Measurements from ENCODE around the gene RASD2. TPM values are rescaled to one million over a fixed set of nuclear protein-coding genes. Genes with fewer than 3 reads are reported as not detected.

The RASD2 gene
- total and polyA plus RNA-seq, 9 donors, result 0.24 to 4.4 (median 2.8) TPM

- no peaks in the 10 kb centered on the region for H3K4me1 ChIP-seq (ENCODE audit: insufficient read depth)
- intact Hi-C loops (cut with DNase I), result loop anchor here in 1 of 4 donors (10.0 kb wide), 1 partner anchor 1197 kb away; no protein-coding TSS in a partner anchor
- DNase-seq, result no peak
- TF ChIP-seq EP300 (IDR thresholded peaks at IDR 0.05) (no peak), POLR2A (IDR thresholded peaks at IDR 0.05) (no peak), CTCF (IDR thresholded peaks at IDR 0.05) (no peak)
- no peak overlapping the region for H3K27ac ChIP-seq
- H3K4me3 ChIP-seq, result no peak overlapping the region
- H3K27me3 ChIP-seq, result no peaks in the 10 kb centered on the region
- WGBS, 3 donors, result 56 to 65% (median 57%) methylated on average over 8 of the region's 8 CpGs
- H3K9me3 ChIP-seq, result no peaks in the 10 kb centered on the region
- no peaks in the 10 kb centered on the region for H3K36me3 ChIP-seq
Observed at GRCh38 chr22:35517769-35518530, 22.7 kb upstream of the RASD2 start.

GRCh38 chr22:35518811-35519210 lies 21.8 kb upstream of the RASD2 start:
- WGBS, 3 donors, result 81 to 84% (median 83%) methylated on average over 7 of the region's 7 CpGs
- H3K9me3 ChIP-seq, result no peaks in the 10 kb centered on the region
- TF ChIP-seq CTCF (IDR thresholded peaks at IDR 0.05) (no peak), POLR2A (IDR thresholded peaks at IDR 0.05) (no peak), EP300 (IDR thresholded peaks at IDR 0.05) (no peak)
- no peaks in the 10 kb centered on the region for H3K36me3 ChIP-seq
- DNase-seq, result no peak
- H3K27me3 ChIP-seq, result no peaks in the 10 kb centered on the region
- H3K4me3 ChIP-seq, result no peak overlapping the region
- H3K4me1 ChIP-seq (ENCODE audit: insufficient read depth), result peaks cover 1% of the 10 kb centered on the region
- no peak overlapping the region for H3K27ac ChIP-seq
- intact Hi-C loops (cut with DNase I), result loop anchor here in 1 of 4 donors (10.0 kb wide), 1 partner anchor 1196 kb away; no protein-coding TSS in a partner anchor

- Histone ChIP-seq H3K9me3 (no peaks in the 10 kb centered on the region), H3K27me3 (no peaks in the 10 kb centered on the region), H3K36me3 (no peaks in the 10 kb centered on the region), H3K27ac (no peak overlapping the region), H3K4me3 (no peak overlapping the region), H3K4me1 (ENCODE audit: insufficient read depth) (peaks cover 2% of the 10 kb centered on the region)
- DNase-seq, result no peak
- intact Hi-C loops (cut with DNase I), result loop anchor here in 1 of 4 donors (10.0 kb wide), 1 partner anchor 1195 kb away; no protein-coding TSS in a partner anchor
- 78 to 87% (median 80%) methylated on average over 9 of the region's 9 CpGs for WGBS, 3 donors
- TF ChIP-seq EP300 (IDR thresholded peaks at IDR 0.05) (no peak), POLR2A (IDR thresholded peaks at IDR 0.05) (no peak), CTCF (IDR thresholded peaks at IDR 0.05) (no peak)
Observed at GRCh38 chr22:35519306-35520000, 21.2 kb upstream of the RASD2 start.

- H3K4me1 ChIP-seq (ENCODE audit: insufficient read depth), result peaks cover 2% of the 10 kb centered on the region
- TF ChIP-seq EP300 (IDR thresholded peaks at IDR 0.05) (no peak), POLR2A (IDR thresholded peaks at IDR 0.05) (no peak), CTCF (IDR thresholded peaks at IDR 0.05) (no peak)
- no peak for DNase-seq
- H3K36me3 ChIP-seq, result no peaks in the 10 kb centered on the region
- WGBS, 3 donors, result 54 to 65% (median 63%) methylated on average over 16 of the region's 16 CpGs
- intact Hi-C loops (cut with DNase I), result no loop called here
- H3K9me3 ChIP-seq, result no peaks in the 10 kb centered on the region
- H3K27ac ChIP-seq, result no peak overlapping the region
- no peaks in the 10 kb centered on the region for H3K27me3 ChIP-seq
- H3K4me3 ChIP-seq, result no peak overlapping the region
Observed at GRCh38 chr22:35521358-35522224, 19.0 kb upstream of the RASD2 start.
